ENCODE measurements around the gene STIM2.

The STIM2 gene

GRCh38 chr4:26829018-26829417 is 31.6 kb upstream of the STIM2 start:
- H3K27ac ChIP-seq, result no peak overlapping the region
- no peak overlapping the region for H3K4me3 ChIP-seq (ENCODE audit: low read depth, low read length)
- DNase-seq, result no peak
- in situ Hi-C loops (cut with HindIII; ENCODE audit: low pct_ligation_motif_present, low sequenced_read_pairs), result no loop called here
- H3K27me3 ChIP-seq (replicated peaks), result no peaks in the 10 kb centered on the region
- no peaks in the 10 kb centered on the region for H3K36me3 ChIP-seq (replicated peaks)
- TF ChIP-seq CTCF (IDR thresholded peaks at IDR 0.05; ENCODE audit: low read depth, low read length, missing control alignments), result no peak

DNA sequence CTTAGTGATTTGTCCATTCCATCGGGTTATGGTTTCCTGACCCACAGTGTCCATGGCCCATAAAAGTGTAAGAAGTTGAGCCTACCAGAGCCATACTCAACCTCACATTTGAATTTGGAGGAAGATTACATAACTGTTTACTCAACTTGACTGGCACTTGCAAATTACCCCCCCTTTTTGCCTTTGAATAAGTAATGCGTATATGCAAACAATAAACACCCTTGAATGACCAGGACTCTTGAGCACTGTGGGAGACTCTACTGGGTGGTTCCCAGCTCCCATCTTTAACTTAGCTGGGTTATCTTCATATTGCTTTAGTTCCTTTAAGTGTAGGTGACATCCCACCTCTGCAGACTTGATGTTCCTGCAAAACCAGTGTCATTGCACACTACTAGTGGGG is 30.6 kb upstream of the STIM2 start:
- Histone ChIP-seq H3K27ac (no peak overlapping the region), H3K4me3 (ENCODE audit: low read depth, low read length) (no peak overlapping the region), H3K36me3 (replicated peaks) (no peaks in the 10 kb centered on the region), H3K27me3 (replicated peaks) (no peaks in the 10 kb centered on the region)
- no peak for TF ChIP-seq CTCF (IDR thresholded peaks at IDR 0.05; ENCODE audit: low read depth, low read length, missing control alignments)
- in situ Hi-C loops (cut with HindIII; ENCODE audit: low pct_ligation_motif_present, low sequenced_read_pairs), result no loop called here
- no peak for DNase-seq

GRCh38 chr4:26830701-26831100 is 29.9 kb upstream of the STIM2 start:
- no peak for DNase-seq
- in situ Hi-C loops (cut with HindIII; ENCODE audit: low pct_ligation_motif_present, low sequenced_read_pairs), result no loop called here
- Histone ChIP-seq H3K4me3 (ENCODE audit: low read depth, low read length) (no peak overlapping the region), H3K36me3 (replicated peaks) (no peaks in the 10 kb centered on the region), H3K27ac (no peak overlapping the region), H3K27me3 (replicated peaks) (no peaks in the 10 kb centered on the region)
- TF ChIP-seq CTCF (IDR thresholded peaks at IDR 0.05; ENCODE audit: low read depth, low read length, missing control alignments), result no peak

DNA sequence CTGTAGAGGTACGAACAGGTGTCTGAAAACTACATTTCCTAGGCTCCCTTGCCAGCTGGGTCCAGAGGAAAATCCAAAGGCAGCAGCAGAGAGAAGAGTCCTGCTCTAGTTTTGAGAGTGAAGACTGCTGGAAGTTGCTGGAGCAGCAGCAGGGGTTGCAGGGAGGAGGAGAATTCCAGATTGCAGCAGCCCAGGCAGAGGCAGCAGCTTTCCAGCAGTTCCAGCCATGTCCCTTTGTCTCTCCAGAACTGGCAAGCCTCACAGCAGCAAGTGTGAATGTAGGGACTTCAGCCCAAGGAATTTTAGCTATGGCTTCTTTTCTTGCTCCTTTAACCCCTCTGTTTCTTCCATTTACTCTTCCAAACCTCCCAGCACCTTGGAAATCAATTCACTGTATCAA is 24.1 kb upstream of the STIM2 start:
- H3K27me3 ChIP-seq (replicated peaks), result no peaks in the 10 kb centered on the region
- no peak overlapping the region for H3K27ac ChIP-seq
- in situ Hi-C loops (cut with HindIII; ENCODE audit: low pct_ligation_motif_present, low sequenced_read_pairs), result no loop called here
- TF ChIP-seq CTCF (IDR thresholded peaks at IDR 0.05; ENCODE audit: low read depth, low read length, missing control alignments), result no peak
- no peaks in the 10 kb centered on the region for H3K36me3 ChIP-seq (replicated peaks)
- no peak overlapping the region for H3K4me3 ChIP-seq (ENCODE audit: low read depth, low read length)
- no peak for DNase-seq

DNA sequence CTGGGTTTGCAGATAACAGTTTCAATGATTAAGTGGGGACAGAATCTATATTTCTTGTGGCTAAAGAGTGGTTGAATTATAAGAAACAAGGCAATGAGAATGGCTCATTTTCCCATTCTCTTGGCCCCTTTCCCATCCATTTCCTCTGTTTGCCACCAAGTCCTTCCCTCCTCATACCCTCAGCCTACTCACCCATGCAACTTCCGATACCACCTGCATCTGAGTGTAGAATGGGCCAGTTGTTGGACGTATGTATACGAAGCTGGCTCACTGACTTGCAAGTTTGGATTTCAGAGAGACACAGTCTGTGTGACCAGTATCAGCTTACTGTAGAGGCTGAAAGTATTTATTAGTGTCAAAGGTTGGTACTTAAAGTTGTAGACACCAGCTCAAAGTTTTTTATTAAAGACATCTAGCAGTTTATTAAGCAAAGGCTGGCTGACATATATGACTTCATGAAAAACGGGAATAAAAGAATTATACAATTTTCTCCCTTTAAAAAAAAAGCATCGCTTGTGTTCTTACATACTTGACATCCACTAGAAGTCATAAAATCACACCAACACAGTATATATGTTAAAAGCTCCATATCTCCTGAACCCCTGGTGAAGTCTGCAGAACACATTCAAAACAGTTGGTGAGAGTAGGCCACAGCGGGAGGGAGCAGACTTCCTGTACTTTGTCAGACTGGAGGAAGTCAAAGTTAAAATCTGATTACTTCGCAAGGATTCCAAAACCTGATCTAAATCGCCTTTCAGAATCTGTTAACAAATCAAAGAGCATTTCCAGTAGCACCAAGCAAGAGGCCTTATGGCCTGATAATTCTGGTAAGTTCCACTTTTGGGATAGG is 22.4 kb upstream of the STIM2 start:
- TF ChIP-seq CTCF (IDR thresholded peaks at IDR 0.05; ENCODE audit: low read depth, low read length, missing control alignments), result no peak
- Histone ChIP-seq H3K36me3 (replicated peaks) (no peaks in the 10 kb centered on the region), H3K27me3 (replicated peaks) (no peaks in the 10 kb centered on the region), H3K4me3 (ENCODE audit: low read depth, low read length) (no peak overlapping the region), H3K27ac (no peak overlapping the region)
- in situ Hi-C loops (cut with HindIII; ENCODE audit: low pct_ligation_motif_present, low sequenced_read_pairs), result no loop called here
- DNase-seq, result no peak

DNA sequence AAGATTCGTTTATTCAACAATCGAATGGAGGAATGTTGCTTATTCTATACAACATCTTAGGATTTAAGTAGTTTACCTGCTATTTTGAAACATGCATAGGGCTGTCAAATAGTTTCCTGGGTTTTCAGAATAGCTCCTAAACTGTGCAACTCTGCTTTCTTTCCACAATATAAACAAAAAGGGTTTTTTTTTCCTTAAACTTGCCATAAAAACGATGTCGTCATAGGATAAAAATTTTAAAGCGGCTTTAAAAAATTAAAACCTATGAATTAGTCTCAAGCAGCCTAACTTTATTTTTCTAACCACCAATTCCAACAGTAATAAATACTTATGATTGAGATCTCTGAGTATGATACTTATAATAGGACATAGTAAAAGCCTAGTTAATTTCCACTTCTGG is 21.6 kb upstream of the STIM2 start:
- Histone ChIP-seq H3K27me3 (replicated peaks) (no peaks in the 10 kb centered on the region), H3K27ac (no peak overlapping the region), H3K4me3 (ENCODE audit: low read depth, low read length) (no peak overlapping the region), H3K36me3 (replicated peaks) (no peaks in the 10 kb centered on the region)
- no peak for TF ChIP-seq CTCF (IDR thresholded peaks at IDR 0.05; ENCODE audit: low read depth, low read length, missing control alignments)
- no peak for DNase-seq
- in situ Hi-C loops (cut with HindIII; ENCODE audit: low pct_ligation_motif_present, low sequenced_read_pairs), result no loop called here
